Measurements from ENCODE around the gene CDC40.
"Not testable (repeated sequence)": the region's sequence is repeated elsewhere in the genome, so short reads cannot be mapped to it uniquely, and the experiment has no call there.

CDC40 gene

GRCh38 chr6:110266996-110267395 lies 86.8 kb downstream of the CDC40 start:
- Histone ChIP-seq H3K36me3 (replicated peaks) (no peaks in the 10 kb centered on the region), H3K9me3 (no peaks in the 10 kb centered on the region), H3K4me3 (no peak overlapping the region), H3K4me1 (no peaks in the 10 kb centered on the region), H3K27me3 (ENCODE audit: low read depth) (no peaks in the 10 kb centered on the region)
- no peak for DNase-seq (ENCODE audit: low spot score in 2 of 2)
- in situ Hi-C loops (cut with MboI; ENCODE audit: low sequenced_read_pairs), result no loop called here

DNA sequence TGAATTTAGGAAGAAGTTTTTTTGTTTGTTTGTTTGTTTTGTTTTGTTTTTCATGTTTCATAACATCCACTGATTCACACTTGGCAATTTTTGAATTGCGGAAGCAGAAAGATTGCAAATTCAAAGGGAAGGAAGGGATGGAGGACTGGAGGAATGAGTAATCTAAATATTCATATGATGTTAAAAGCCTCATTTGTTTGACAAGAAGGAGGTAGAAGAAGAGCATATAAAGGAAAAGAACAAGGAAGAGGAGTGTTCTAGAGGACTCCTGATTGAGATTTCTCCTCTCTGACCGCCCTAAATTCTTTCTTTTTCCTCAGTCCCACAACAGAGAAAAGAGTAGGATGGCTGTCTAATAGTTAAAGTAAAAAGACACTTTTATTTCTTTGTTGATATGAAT lies 89.4 kb downstream of the CDC40 start:
- Histone ChIP-seq H3K4me3 (no peak overlapping the region), H3K9me3 (no peaks in the 10 kb centered on the region), H3K4me1 (peaks cover 11% of the 10 kb centered on the region), H3K36me3 (replicated peaks) (no peaks in the 10 kb centered on the region), H3K27me3 (ENCODE audit: low read depth) (no peaks in the 10 kb centered on the region)
- DNase-seq (ENCODE audit: low spot score in 2 of 2), result no peak
- in situ Hi-C loops (cut with MboI; ENCODE audit: low sequenced_read_pairs), result no loop called here

GRCh38 chr6:110270165-110270564 lies 89.9 kb downstream of the CDC40 start:
- H3K36me3 ChIP-seq (replicated peaks), result no peaks in the 10 kb centered on the region
- H3K4me3 ChIP-seq, result no peak overlapping the region
- H3K27me3 ChIP-seq (ENCODE audit: low read depth), result no peaks in the 10 kb centered on the region
- peak in 1 of 2 experiments; percentile 26 for DNase-seq (ENCODE audit: low spot score in 2 of 2)
- H3K9me3 ChIP-seq, result no peaks in the 10 kb centered on the region
- in situ Hi-C loops (cut with MboI; ENCODE audit: low sequenced_read_pairs), result no loop called here
- peaks cover 11% of the 10 kb centered on the region for H3K4me1 ChIP-seq

GRCh38 chr6:110271732-110272022 lies 91.5 kb downstream of the CDC40 start:
- Histone ChIP-seq H3K4me3 (no peak overlapping the region), H3K9me3 (no peaks in the 10 kb centered on the region), H3K36me3 (replicated peaks) (no peaks in the 10 kb centered on the region), H3K4me1 (peaks cover 11% of the 10 kb centered on the region), H3K27me3 (ENCODE audit: low read depth) (no peaks in the 10 kb centered on the region)
- in situ Hi-C loops (cut with MboI; ENCODE audit: low sequenced_read_pairs), result no loop called here
- DNase-seq (ENCODE audit: low spot score in 2 of 2), result no peak

GRCh38 chr6:110272781-110273180 lies 92.6 kb downstream of the CDC40 start:
- DNase-seq (ENCODE audit: low spot score in 2 of 2); in situ Hi-C loops (cut with MboI; ENCODE audit: low sequenced_read_pairs); H3K27me3 ChIP-seq (ENCODE audit: low read depth); H3K4me3 ChIP-seq; H3K9me3 ChIP-seq; H3K36me3 ChIP-seq (replicated peaks): not testable (repeated sequence)
- peaks cover 11% of the 10 kb centered on the region for H3K4me1 ChIP-seq

DNA sequence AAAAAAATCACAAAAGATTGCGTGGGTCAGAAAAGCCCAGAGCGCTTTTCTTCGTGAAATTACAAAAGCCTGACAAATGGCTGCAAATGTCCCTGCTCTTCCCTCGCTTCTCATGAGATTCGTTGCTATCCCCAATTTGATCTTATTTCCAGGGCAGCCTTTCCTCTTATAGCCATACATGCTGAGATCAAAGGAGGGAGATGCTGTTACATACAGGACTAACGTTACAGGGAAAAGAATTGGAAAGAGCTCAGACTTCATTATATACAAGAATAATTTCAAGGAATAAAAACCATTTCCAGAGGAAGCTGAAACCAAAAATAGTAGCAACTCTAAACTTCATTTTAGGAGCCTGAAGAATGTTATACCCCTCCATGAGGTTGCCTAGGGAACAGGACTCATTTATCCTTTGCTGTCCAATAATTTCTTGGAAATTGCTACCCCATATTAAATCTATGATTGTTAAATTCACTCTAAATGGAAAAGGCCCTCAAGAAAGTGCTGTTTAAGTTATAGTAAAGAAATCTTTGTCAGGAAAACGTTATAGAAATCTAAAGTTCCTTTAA lies 97.0 kb downstream of the CDC40 start:
- in situ Hi-C loops (cut with MboI; ENCODE audit: low sequenced_read_pairs), result no loop called here
- Histone ChIP-seq H3K4me1 (peaks cover 11% of the 10 kb centered on the region), H3K9me3 (no peaks in the 10 kb centered on the region), H3K27me3 (ENCODE audit: low read depth) (no peaks in the 10 kb centered on the region), H3K36me3 (replicated peaks) (no peaks in the 10 kb centered on the region), H3K4me3 (no peak overlapping the region)
- DNase-seq (ENCODE audit: low spot score in 2 of 2), result no peak
